Hepatocyte (in vitro differentiated cells): Measurements from ENCODE around the gene PLEKHA6. TPM values are rescaled to one million over a fixed set of nuclear protein-coding genes. Genes with fewer than 3 reads are reported as not detected.

Experiments used
- DNase-seq: peaks from one replicate; pipeline ENCODE4 v3.0.0-alpha.2; 2016; ENCODE audit warnings: low spot score
- H2AFZ ChIP-seq: fragments of 200-600 bp; sonication (generic); 2 replicates; pipeline ENCODE4 v1.6.0; 2016; ENCODE audit warnings: antibody characterized with exemption, mild to moderate bottlenecking
- H3K27ac ChIP-seq: fragments of 200-600 bp; sonication (generic); 2 replicates; pipeline ENCODE4 v1.5.1; 2016; ENCODE audit warnings: mild to moderate bottlenecking
- H3K27me3 ChIP-seq: fragments of 200-600 bp; sonication (generic); 2 replicates; pipeline ENCODE4 v1.6.1; 2016
- H3K36me3 ChIP-seq: fragments of 200-600 bp; sonication (generic); replicated peaks from 2 replicates; pipeline ENCODE4 v1.5.1; 2016; ENCODE audit warnings: low read depth; ENCODE audit not compliant: insufficient read depth
- H3K4me1 ChIP-seq: fragments of 200-600 bp; sonication (generic); 2 replicates; pipeline ENCODE4 v1.5.1; 2016; ENCODE audit warnings: mild to moderate bottlenecking, moderate library complexity; ENCODE audit not compliant: insufficient read depth
- H3K4me2 ChIP-seq: fragments of 200-600 bp; sonication (generic); 2 replicates; pipeline ENCODE4 v1.6.0; 2016
- H3K4me3 ChIP-seq: fragments of 200-600 bp; sonication (generic); 2 replicates; pipeline ENCODE4 v1.5.1; 2016; ENCODE audit warnings: mild to moderate bottlenecking
- H3K79me2 ChIP-seq: fragments of 200-600 bp; sonication (generic); 2 replicates; pipeline ENCODE4 v1.6.0; 2017; ENCODE audit warnings: mild to moderate bottlenecking
- H3K9me2 ChIP-seq: fragments of 200-600 bp; sonication (generic); replicated peaks from 2 replicates; pipeline ENCODE4 v1.6.0; 2017; ENCODE audit warnings: mild to moderate bottlenecking; ENCODE audit not compliant: insufficient read depth
- H3K9me3 ChIP-seq: fragments of 200-600 bp; sonication (generic); 2 replicates; pipeline ENCODE4 v1.5.1; 2016; ENCODE audit warnings: low read depth, mild to moderate bottlenecking
- H4K20me1 ChIP-seq: fragments of 200-600 bp; sonication (generic); 2 replicates; pipeline ENCODE4 v1.6.0; 2016; ENCODE audit warnings: mild to moderate bottlenecking; ENCODE audit not compliant: insufficient read depth, poor library complexity, severe bottlenecking
- EZH2 ChIP-seq: fragments of 200-600 bp; sonication (generic); IDR thresholded peaks from 2 replicates; pipeline ENCODE4 v1.6.1; 2016; ENCODE audit warnings: antibody characterized with exemption, mild to moderate bottlenecking, borderline replicate concordance
- EZH2phosphoT487 ChIP-seq: fragments of 200-600 bp; sonication (generic); IDR thresholded peaks from one replicate; pipeline ENCODE4 v1.6.1; 2018; ENCODE audit warnings: antibody characterized with exemption, mild to moderate bottlenecking, low read depth, moderate library complexity; ENCODE audit not compliant: unreplicated experiment, severe bottlenecking
- WGBS: methylation state at CpG from one replicate; pipeline ENCODE4 v1.1.6; 2016; ENCODE audit warnings: low lambda C conversion rate; ENCODE audit errors: missing lambda C conversion rate; 5-methylcytosine and 5-hydroxymethylcytosine counted together
- polyA plus RNA-seq: library from polyadenylated mRNA; unstranded; fragments of >200 nt; fragmentation: Nextera tagmentation; extraction: Ambion mirVana; gene quantifications from 2 replicates; pipeline ENCODE4 v1.2.1, GENCODE V29; 2016
- total RNA-seq: library from RNA; depleted of rRNA; stranded (reverse); fragments of >200 nt; gene quantifications from 2 replicates; pipeline ENCODE4 v1.2.3, GENCODE V29; 2014
- TF ChIP-seq, protein P1 (sequence below): fragments of 200-600 bp; sonication (generic); IDR thresholded peaks from 2 replicates; pipeline ENCODE4 v1.5.1; 2016; ENCODE audit warnings: antibody characterized with exemption, mild to moderate bottlenecking; ENCODE audit not compliant: poor library complexity

PLEKHA6 gene
- total and polyA plus RNA-seq, 2 experiments from 2014 or later, result 14.3 to 31.5 TPM

DNA sequence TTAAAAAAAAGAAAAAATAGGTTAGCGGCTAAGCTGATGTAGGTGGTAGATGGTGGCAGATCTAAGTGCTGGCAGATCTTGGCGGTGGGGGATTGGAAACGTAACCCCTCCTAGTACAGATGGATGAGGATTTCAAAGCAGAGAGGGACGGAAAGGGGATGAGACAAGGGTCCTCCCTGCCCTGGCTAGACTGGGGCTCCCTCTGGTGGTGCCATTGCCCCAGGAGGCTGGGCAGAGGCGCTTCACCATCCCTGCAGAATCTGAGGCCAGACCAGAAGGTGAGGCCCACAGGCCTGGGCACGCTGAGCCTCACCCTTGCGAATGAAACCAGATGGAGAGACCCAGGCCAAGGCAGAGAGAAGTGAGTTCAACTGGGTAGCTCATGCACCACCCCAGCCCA, 7.0 kb upstream of the PLEKHA6 start:
- WGBS, result 80% methylated on average over 7 of the region's 7 CpGs
- peaks cover under 1% of the 10 kb centered on the region for H4K20me1 ChIP-seq
- no peak overlapping the region for H3K27ac ChIP-seq
- no peak for DNase-seq
- no peak overlapping the region for H2AFZ ChIP-seq
- H3K27me3 ChIP-seq, result no peaks in the 10 kb centered on the region
- peaks cover 15% of the 10 kb centered on the region for H3K4me1 ChIP-seq
- H3K4me2 ChIP-seq, result no peak overlapping the region
- TF ChIP-seq EZH2phosphoT487, result no peak
- TF ChIP-seq EZH2, result no peak
- TF ChIP-seq, protein P1, sequence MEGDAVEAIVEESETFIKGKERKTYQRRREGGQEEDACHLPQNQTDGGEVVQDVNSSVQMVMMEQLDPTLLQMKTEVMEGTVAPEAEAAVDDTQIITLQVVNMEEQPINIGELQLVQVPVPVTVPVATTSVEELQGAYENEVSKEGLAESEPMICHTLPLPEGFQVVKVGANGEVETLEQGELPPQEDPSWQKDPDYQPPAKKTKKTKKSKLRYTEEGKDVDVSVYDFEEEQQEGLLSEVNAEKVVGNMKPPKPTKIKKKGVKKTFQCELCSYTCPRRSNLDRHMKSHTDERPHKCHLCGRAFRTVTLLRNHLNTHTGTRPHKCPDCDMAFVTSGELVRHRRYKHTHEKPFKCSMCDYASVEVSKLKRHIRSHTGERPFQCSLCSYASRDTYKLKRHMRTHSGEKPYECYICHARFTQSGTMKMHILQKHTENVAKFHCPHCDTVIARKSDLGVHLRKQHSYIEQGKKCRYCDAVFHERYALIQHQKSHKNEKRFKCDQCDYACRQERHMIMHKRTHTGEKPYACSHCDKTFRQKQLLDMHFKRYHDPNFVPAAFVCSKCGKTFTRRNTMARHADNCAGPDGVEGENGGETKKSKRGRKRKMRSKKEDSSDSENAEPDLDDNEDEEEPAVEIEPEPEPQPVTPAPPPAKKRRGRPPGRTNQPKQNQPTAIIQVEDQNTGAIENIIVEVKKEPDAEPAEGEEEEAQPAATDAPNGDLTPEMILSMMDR, result peak; percentile 32
- peaks cover 8% of the 10 kb centered on the region for H3K79me2 ChIP-seq
- no peak overlapping the region for H3K4me3 ChIP-seq
- H3K36me3 ChIP-seq, result no peaks in the 10 kb centered on the region
- H3K9me2 ChIP-seq, result no peaks in the 10 kb centered on the region
- H3K9me3 ChIP-seq, result no peaks in the 10 kb centered on the region

DNA sequence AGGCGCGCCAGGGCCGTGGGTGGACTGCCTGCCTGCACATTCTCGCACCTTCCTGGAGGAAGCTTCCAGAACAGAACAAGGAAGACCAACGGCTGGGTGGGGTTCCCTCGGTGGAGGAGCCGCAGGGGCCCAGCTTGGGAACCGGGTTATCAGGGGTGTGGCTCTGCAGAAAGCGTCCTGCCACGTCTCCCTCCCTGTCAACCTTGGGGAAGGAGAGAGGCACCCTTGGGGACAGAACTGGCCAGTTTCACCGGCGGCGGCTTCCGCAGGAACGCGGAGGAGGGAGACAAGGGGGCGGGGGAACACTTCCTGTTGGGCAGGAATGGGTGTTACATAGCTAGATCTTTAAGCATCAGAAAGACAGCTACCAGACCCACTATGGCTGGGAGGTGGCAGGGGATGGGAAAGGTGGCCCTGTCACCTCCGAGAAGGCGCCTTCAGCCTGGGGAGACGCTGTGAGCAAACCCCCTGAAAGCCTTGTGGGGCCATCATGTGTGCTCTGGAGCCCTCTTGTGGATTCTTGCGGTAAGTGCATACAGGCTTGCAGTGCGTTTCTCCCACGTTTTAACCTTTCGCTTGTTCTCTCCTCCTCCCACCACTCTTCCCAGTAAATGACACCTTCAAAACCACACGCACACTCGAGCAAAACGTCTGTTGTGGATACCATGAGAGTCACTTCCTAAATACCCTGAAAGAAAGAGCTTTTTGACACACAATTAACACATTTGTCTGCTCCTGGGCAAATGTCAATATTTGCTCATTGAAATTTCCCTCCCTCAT, 3.8 kb upstream of the PLEKHA6 start:
- Histone ChIP-seq H3K4me1 (peaks cover 29% of the 10 kb centered on the region), H4K20me1 (no peaks in the 10 kb centered on the region), H3K27ac (peak overlapping the region; percentile 54), H3K4me3 (no peak overlapping the region), H3K4me2 (peak overlapping the region; percentile 71), H3K27me3 (no peaks in the 10 kb centered on the region), H3K9me2 (no peaks in the 10 kb centered on the region), H2AFZ (peak overlapping the region; percentile 6), H3K9me3 (no peaks in the 10 kb centered on the region), H3K79me2 (peaks cover 13% of the 10 kb centered on the region), H3K36me3 (no peaks in the 10 kb centered on the region)
- WGBS, result 4% methylated on average over 24 of the region's 27 CpGs
- TF ChIP-seq, protein P1, result peak; percentile 99
- TF ChIP-seq EZH2 (no peak), EZH2phosphoT487 (no peak)
- peak; percentile 87 for DNase-seq

DNA sequence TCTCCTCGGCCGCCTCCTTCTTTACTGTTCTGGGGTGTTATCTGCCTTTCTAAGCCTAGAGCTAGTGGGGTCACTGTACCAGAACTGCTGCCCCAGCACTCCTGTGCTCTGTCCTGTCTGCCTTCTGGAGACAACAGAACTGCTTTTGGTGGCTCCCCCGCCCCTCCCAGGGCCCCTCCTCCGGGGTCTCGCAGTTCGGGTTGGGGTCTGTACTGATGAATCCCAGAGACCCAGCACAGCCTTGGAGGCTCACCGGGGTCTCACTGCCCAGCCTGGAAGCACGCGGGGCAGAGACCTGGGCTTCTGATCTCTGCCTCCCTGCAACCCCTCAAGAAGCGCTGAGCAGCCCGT, 3.2 kb upstream of the PLEKHA6 start:
- Histone ChIP-seq H2AFZ (peak overlapping the region; percentile 6), H3K27ac (peak overlapping the region; percentile 54), H3K36me3 (no peaks in the 10 kb centered on the region), H3K4me2 (peak overlapping the region; percentile 71), H3K9me3 (no peaks in the 10 kb centered on the region), H4K20me1 (no peaks in the 10 kb centered on the region), H3K79me2 (peaks cover 16% of the 10 kb centered on the region), H3K27me3 (no peaks in the 10 kb centered on the region), H3K9me2 (no peaks in the 10 kb centered on the region), H3K4me3 (no peak overlapping the region), H3K4me1 (peaks cover 29% of the 10 kb centered on the region)
- TF ChIP-seq EZH2phosphoT487 (no peak), EZH2 (no peak)
- TF ChIP-seq, protein P1, result no peak
- DNase-seq, result no peak
- WGBS, result 59% methylated on average over 11 of the region's 11 CpGs
